Measurements from ENCODE around the gene RCHY1.
"Not testable (repeated sequence)": the region's sequence is repeated elsewhere in the genome, so short reads cannot be mapped to it uniquely, and the experiment has no call there.

The RCHY1 gene

GRCh38 chr4:75530556-75531322 is 16.5 kb upstream of the RCHY1 start:
- TF ChIP-seq TAF1 (IDR thresholded peaks at IDR 0.05; ENCODE audit: borderline replicate concordance, low read depth, low read length) (no peak), POLR2AphosphoS5 (IDR thresholded peaks at IDR 0.05; ENCODE audit: low read depth, low read length) (no peak), POLR2A (IDR thresholded peaks at IDR 0.05; ENCODE audit: low read depth, low read length) (no peak)
- no peak for DNase-seq (ENCODE audit: insufficient read length)
- FAIRE-seq, result no peak

GRCh38 chr4:75527482-75527881 is 13.3 kb upstream of the RCHY1 start:
- FAIRE-seq (no peak), DNase-seq (ENCODE audit: insufficient read length) (no peak)
- TF ChIP-seq POLR2AphosphoS5 (IDR thresholded peaks at IDR 0.05; ENCODE audit: low read depth, low read length) (no peak), POLR2A (IDR thresholded peaks at IDR 0.05; ENCODE audit: low read depth, low read length) (no peak), TAF1 (IDR thresholded peaks at IDR 0.05; ENCODE audit: borderline replicate concordance, low read depth, low read length) (no peak)

GRCh38 chr4:75525910-75526309 is 11.7 kb upstream of the RCHY1 start:
- DNase-seq (ENCODE audit: insufficient read length) (no peak), FAIRE-seq (no peak)
- no peak for TF ChIP-seq TAF1 (IDR thresholded peaks at IDR 0.05; ENCODE audit: borderline replicate concordance, low read depth, low read length)
- no peak for TF ChIP-seq POLR2A (IDR thresholded peaks at IDR 0.05; ENCODE audit: low read depth, low read length)

DNA sequence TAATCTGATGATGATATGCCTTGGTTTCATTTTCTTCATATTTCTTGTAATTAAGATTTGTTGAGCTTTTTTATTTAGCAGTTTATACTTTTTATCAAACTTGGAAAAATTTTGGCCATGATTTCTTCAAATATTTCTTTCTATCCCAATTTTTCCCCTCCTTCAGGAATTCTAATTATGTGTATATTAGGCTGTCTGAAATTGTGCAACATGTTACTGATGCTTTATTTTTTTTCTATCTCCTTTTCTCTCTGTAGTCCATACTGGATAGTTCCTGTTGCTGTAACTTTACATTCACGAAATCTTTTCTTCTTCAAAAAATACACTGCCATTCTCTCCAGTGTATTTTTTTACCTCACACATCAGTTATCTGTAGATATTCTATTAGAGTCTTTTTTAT is 10.9 kb upstream of the RCHY1 start:
- TF ChIP-seq TAF1 (IDR thresholded peaks at IDR 0.05; ENCODE audit: borderline replicate concordance, low read depth, low read length) (no peak), POLR2A (IDR thresholded peaks at IDR 0.05; ENCODE audit: low read depth, low read length) (no peak), POLR2AphosphoS5 (IDR thresholded peaks at IDR 0.05; ENCODE audit: low read depth, low read length) (no peak)
- DNase-seq (ENCODE audit: insufficient read length), result no peak
- FAIRE-seq, result no peak

GRCh38 chr4:75519452-75519851 is 5.2 kb upstream of the RCHY1 start:
- not testable (repeated sequence) for FAIRE-seq; DNase-seq (ENCODE audit: insufficient read length)

- TF ChIP-seq POLR2A (IDR thresholded peaks at IDR 0.05; ENCODE audit: low read depth, low read length) (no peak), POLR2AphosphoS5 (IDR thresholded peaks at IDR 0.05; ENCODE audit: low read depth, low read length) (no peak), TAF1 (IDR thresholded peaks at IDR 0.05; ENCODE audit: borderline replicate concordance, low read depth, low read length) (no peak)
- DNase-seq (ENCODE audit: insufficient read length), result no peak
- no peak for FAIRE-seq
Observed at GRCh38 chr4:75516144-75516543, 1.9 kb upstream of the RCHY1 start.

DNA sequence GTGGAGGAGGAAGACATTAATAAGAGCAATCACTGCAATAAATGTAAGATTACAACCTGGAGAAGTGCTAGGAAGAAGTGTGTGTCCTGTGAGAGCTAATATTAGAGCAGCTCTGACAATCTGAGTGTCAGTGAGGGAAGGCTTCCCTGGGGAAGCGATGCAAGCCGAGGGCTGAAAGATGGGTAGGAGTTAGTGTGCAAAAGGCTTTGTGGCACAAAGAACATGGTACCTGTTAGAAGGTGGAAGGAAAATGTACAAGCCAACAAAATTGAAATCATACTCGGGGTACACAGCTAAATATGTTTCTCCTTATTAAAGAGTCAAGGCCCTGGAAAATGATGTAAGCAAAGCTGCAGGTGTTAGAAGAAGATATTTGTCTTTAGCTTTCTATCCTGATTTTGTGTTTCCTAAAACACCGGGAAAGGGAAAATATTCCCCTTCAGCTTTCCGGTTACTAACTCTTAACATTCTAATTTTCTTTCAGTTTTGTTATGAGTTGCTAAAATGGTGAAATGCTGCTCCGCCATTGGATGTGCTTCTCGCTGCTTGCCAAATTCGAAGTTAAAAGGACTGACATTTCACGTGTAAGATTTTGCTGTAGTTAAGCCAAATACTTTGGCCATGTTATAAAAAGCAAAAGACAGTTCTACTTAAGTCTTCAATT is 878 bp upstream of the RCHY1 start:
- peak; percentile 30 for FAIRE-seq
- no peak for TF ChIP-seq POLR2A (IDR thresholded peaks at IDR 0.05; ENCODE audit: low read depth, low read length)
- TF ChIP-seq TAF1 (IDR thresholded peaks at IDR 0.05; ENCODE audit: borderline replicate concordance, low read depth, low read length), result no peak
- no peak for TF ChIP-seq POLR2AphosphoS5 (IDR thresholded peaks at IDR 0.05; ENCODE audit: low read depth, low read length)
- no peak for DNase-seq (ENCODE audit: insufficient read length)

DNA sequence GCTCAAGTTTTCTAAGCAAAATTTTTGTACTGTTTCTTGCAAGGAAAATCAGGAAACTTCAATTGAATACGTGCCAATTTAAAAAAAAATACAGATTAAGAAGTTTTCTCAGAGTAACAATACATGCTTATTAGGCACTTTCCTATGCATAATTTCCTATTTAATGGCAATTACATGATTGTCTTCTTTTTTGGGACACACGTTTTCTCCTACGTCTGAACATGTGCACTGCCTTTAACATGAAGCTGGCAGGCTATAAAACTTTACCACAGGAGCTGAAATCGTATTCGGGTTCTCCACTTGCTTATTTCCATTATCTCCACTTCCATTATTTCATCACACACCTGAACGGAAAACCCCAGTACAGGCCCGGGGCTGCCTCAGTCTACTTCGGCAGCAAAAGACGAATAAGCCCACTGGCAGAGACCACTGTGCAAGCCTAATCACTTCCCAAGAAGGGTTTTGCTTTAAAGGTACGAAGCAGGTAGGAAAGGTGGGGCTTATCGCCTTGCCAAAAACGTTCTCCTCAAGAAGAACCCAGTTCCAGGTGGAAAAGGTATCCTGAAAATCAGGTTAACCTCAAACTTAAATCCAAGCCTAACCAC is 575 bp downstream of the RCHY1 start:
- FAIRE-seq (no peak), DNase-seq (ENCODE audit: insufficient read length) (no peak)
- TF ChIP-seq TAF1 (IDR thresholded peaks at IDR 0.05; ENCODE audit: borderline replicate concordance, low read depth, low read length), result no peak
- TF ChIP-seq POLR2A (IDR thresholded peaks at IDR 0.05; ENCODE audit: low read depth, low read length), result no peak
- no peak for TF ChIP-seq POLR2AphosphoS5 (IDR thresholded peaks at IDR 0.05; ENCODE audit: low read depth, low read length)

DNA sequence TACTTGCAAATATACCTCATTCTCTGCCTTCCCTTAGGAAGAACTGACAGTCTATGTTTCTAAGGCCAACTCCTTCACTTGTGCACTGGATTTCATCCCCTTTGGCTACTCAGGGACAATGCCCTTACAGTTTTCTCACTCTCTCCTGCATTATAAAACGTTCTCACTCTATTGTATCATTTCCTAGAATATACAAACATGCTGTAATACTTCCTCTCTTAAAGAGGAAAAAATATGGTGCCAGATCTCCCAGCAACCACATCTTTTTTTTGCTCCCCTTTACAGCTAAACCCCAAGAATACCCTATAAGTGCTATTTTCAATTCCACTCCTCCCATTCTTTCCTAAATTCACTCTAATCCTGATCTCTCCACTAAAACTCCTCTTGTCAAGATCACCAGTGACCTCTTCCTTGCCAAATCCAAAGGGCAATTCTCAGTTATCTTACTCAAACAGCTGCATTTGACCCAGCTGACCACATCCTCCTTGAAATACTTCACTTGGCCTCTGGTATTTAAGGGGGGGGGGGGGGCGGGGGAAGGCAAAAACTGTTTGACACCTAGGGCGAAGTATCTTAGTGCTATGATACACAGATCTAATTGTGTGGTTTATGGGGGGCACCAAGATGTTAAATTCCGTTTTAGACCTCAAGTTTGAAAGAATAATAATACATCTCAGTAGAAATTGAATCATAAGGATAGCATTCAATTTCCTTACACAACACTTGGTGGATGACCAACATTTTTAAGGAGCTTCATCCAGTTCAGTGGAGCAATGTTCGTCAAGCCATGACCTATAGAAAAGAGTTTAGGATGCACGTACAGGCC is 1.6 kb downstream of the RCHY1 start:
- DNase-seq (ENCODE audit: insufficient read length) (no peak), FAIRE-seq (no peak)
- TF ChIP-seq TAF1 (IDR thresholded peaks at IDR 0.05; ENCODE audit: borderline replicate concordance, low read depth, low read length), result no peak
- TF ChIP-seq POLR2A (IDR thresholded peaks at IDR 0.05; ENCODE audit: low read depth, low read length), result no peak
- no peak for TF ChIP-seq POLR2AphosphoS5 (IDR thresholded peaks at IDR 0.05; ENCODE audit: low read depth, low read length)

- TF ChIP-seq TAF1 (IDR thresholded peaks at IDR 0.05; ENCODE audit: borderline replicate concordance, low read depth, low read length) (no peak), POLR2AphosphoS5 (IDR thresholded peaks at IDR 0.05; ENCODE audit: low read depth, low read length) (no peak), POLR2A (IDR thresholded peaks at IDR 0.05; ENCODE audit: low read depth, low read length) (no peak)
- no peak for FAIRE-seq
- DNase-seq (ENCODE audit: insufficient read length), result no peak
Observed at GRCh38 chr4:75511841-75512240, 2.4 kb downstream of the RCHY1 start.

- FAIRE-seq, result peak; percentile 56
- not testable (repeated sequence) for DNase-seq (ENCODE audit: insufficient read length)
Observed at GRCh38 chr4:75509592-75509991, 4.6 kb downstream of the RCHY1 start.

Data from GM12892 (cell line).